SK-N-SH (cell line): Measurements from ENCODE around the gene RMI2. TPM values are rescaled to one million over a fixed set of nuclear protein-coding genes. Genes with fewer than 3 reads are reported as not detected.

Experiments
- CTCF ChIA-PET: fragments of 300-600, 350-600 bp; formaldehyde crosslinking; extraction: SDS; loops from one replicate; lab custom pipeline; 2021; lab: Yijun Ruan, JAX
- POLR2A ChIA-PET: fragments of 350-600 bp; sonication (Branson Sonifier 250); formaldehyde crosslinking; extraction: SDS; loops from one replicate; lab custom pipeline; 2020; ENCODE audit warnings: antibody characterized with exemption, inconsistent platforms; lab: Yijun Ruan, JAX
- DNase-seq: peaks from one replicate; pipeline ENCODE4 v3.0.0; 2012
- H2AFZ ChIP-seq: fragments of 200-600 bp; sonication (generic); 2 replicates; pipeline ENCODE4 v1.8.1; 2016; ENCODE audit warnings: antibody characterized with exemption, mild to moderate bottlenecking, low read depth
- H3F3A ChIP-seq: fragments of 200-600 bp; sonication (generic); replicated peaks from 2 replicates; pipeline ENCODE3; 2016; ENCODE audit warnings: antibody characterized with exemption, mild to moderate bottlenecking; ENCODE audit not compliant: insufficient read depth
- H3K27ac ChIP-seq, 2 experiments: fragments of 200-500 bp in 1 of 2; fragments of 200-600 bp in 1 of 2; sonication (Bioruptor generic) in 1 of 2; sonication (generic), shearing (Covaris generic) in 1 of 2; 2 replicates each; pipeline versions ENCODE4 v1.5.1 to v1.6.1; 2014 to 2016; ENCODE audit warnings: low read depth in 2 of 2, inconsistent platforms in 1 of 2, low read length in 1 of 2, mild to moderate bottlenecking in 1 of 2, mixed read lengths in 1 of 2
- H3K27me3 ChIP-seq: fragments of 200-600 bp; sonication (generic), shearing (Covaris generic); 2 replicates; pipeline ENCODE4 v1.6.1; 2016; ENCODE audit warnings: mixed run types; ENCODE audit not compliant: insufficient read depth
- H3K36me3 ChIP-seq, 2 experiments: fragments of 200-500 bp in 1 of 2; fragments of 200-600 bp in 1 of 2; sonication (Bioruptor generic) in 1 of 2; sonication (generic) in 1 of 2; replicated peaks in 1 of 2; 2 replicates each; pipeline versions ENCODE3 to v1.5.1; 2014 to 2016; ENCODE audit warnings: low read length in 1 of 2, mild to moderate bottlenecking in 1 of 2; ENCODE audit not compliant: insufficient read depth in 2 of 2, control insufficient read depth in 1 of 2
- H3K4me1 ChIP-seq, 2 experiments: fragments of 200-500 bp in 1 of 2; fragments of 200-600 bp in 1 of 2; sonication (Bioruptor generic) in 1 of 2; sonication (generic), shearing (Covaris generic) in 1 of 2; 2 replicates each; pipeline versions ENCODE4 v1.5.1 to v1.6.1; 2014 to 2016; ENCODE audit warnings: low read depth in 1 of 2, low read length in 1 of 2, mixed run types in 1 of 2; ENCODE audit not compliant: insufficient read depth in 2 of 2, control insufficient read depth in 1 of 2
- H3K4me2 ChIP-seq: fragments of 200-600 bp; sonication (generic), shearing (Covaris generic); 2 replicates; pipeline ENCODE4 v1.6.1; 2017; ENCODE audit warnings: mixed run types
- H3K4me3 ChIP-seq, 2 experiments: fragments of 200-500 bp in 1 of 2; fragments of 200-600 bp in 1 of 2; sonication (Bioruptor generic) in 1 of 2; sonication (generic), shearing (Covaris generic) in 1 of 2; 2 replicates each; pipeline versions ENCODE4 v1.5.1 to v1.8.1; 2014 to 2016; ENCODE audit warnings: low read depth in 2 of 2, inconsistent platforms in 1 of 2, low read length in 1 of 2, mild to moderate bottlenecking in 1 of 2, mixed read lengths in 1 of 2, moderate library complexity in 1 of 2
- H3K79me2 ChIP-seq: fragments of 200-600 bp; sonication (generic); 2 replicates; pipeline ENCODE4 v1.8.1; 2017; ENCODE audit warnings: mild to moderate bottlenecking; ENCODE audit not compliant: insufficient read depth
- H3K9ac ChIP-seq: fragments of 200-600 bp; sonication (generic); 2 replicates; pipeline ENCODE4 v1.6.1; 2017; ENCODE audit warnings: mixed run types
- H3K9me2 ChIP-seq: fragments of 200-600 bp; sonication (generic); 2 replicates; pipeline ENCODE4 v1.6.1; 2017; ENCODE audit warnings: mixed run types
- H3K9me3 ChIP-seq: fragments of 200-600 bp; sonication (generic); 2 replicates; pipeline ENCODE4 v1.6.1; 2017; ENCODE audit warnings: mixed run types, mild to moderate bottlenecking, moderate library complexity
- H4K20me1 ChIP-seq: fragments of 200-600 bp; sonication (generic); 2 replicates; pipeline ENCODE4 v1.6.1; 2017; ENCODE audit warnings: mild to moderate bottlenecking, mixed run types; ENCODE audit not compliant: insufficient read depth
- ELF1 ChIP-seq: IDR thresholded peaks from 2 replicates; pipeline ENCODE4 v1.4.0; 2012
- EP300 ChIP-seq, 2 experiments: IDR thresholded peaks; 2 replicates each; pipeline versions ENCODE4 v1.4.0 to v1.6.1; 2012; ENCODE audit warnings: borderline replicate concordance in 1 of 2, low read depth in 1 of 2, low read length in 1 of 2
- EZH2phosphoT487 ChIP-seq: fragments of 200-600 bp; sonication (generic); IDR thresholded peaks from 2 replicates; pipeline ENCODE4 v1.6.1; 2017; ENCODE audit warnings: low read depth, mixed run types, mild to moderate bottlenecking, antibody characterized with exemption, moderate library complexity, borderline replicate concordance
- JUND ChIP-seq: IDR thresholded peaks from 2 replicates; pipeline ENCODE4 v1.4.0; 2012
- MEF2A ChIP-seq: IDR thresholded peaks from 2 replicates; pipeline ENCODE4 v1.4.0; 2012; ENCODE audit warnings: low read depth, borderline replicate concordance
- RFX5 ChIP-seq: IDR thresholded peaks from 2 replicates; pipeline ENCODE4 v1.6.1; 2012; ENCODE audit warnings: mild to moderate bottlenecking, improper control_type of control experiment, low read length
- SMC3 ChIP-seq: IDR thresholded peaks from 2 replicates; pipeline ENCODE4 v1.6.1; 2012; ENCODE audit warnings: low read depth, low read length, improper control_type of control experiment
- ZBTB33 ChIP-seq: IDR thresholded peaks from 2 replicates; pipeline ENCODE4 v1.4.0; 2012; ENCODE audit warnings: low read depth, borderline replicate concordance
- WGBS: methylation state at CpG from one replicate; pipeline ENCODE4 v1.1.6; 2017; ENCODE audit warnings: low lambda C conversion rate; 5-methylcytosine and 5-hydroxymethylcytosine counted together
- polyA plus RNA-seq, 3 experiments: library from polyadenylated mRNA; depleted of rRNA; stranded (reverse); fragments of >200 nt; gene quantifications; 2 replicates each; pipeline ENCODE4 v1.2.3, GENCODE V29; 2012
- TF ChIP-seq, protein P1 (sequence below): IDR thresholded peaks from 2 replicates; pipeline ENCODE4 v1.6.1; 2012; ENCODE audit warnings: mild to moderate bottlenecking, low read depth, low read length, moderate library complexity

RMI2 gene
- polyA plus RNA-seq, 1 of the 3 experiments (the other 2 are of a cell fraction) = 8.5 TPM

- TF ChIP-seq ZBTB33 (no peak), RFX5 (no peak), JUND (peak; percentile 35), SMC3 (no peak)
- TF ChIP-seq, protein P1, sequence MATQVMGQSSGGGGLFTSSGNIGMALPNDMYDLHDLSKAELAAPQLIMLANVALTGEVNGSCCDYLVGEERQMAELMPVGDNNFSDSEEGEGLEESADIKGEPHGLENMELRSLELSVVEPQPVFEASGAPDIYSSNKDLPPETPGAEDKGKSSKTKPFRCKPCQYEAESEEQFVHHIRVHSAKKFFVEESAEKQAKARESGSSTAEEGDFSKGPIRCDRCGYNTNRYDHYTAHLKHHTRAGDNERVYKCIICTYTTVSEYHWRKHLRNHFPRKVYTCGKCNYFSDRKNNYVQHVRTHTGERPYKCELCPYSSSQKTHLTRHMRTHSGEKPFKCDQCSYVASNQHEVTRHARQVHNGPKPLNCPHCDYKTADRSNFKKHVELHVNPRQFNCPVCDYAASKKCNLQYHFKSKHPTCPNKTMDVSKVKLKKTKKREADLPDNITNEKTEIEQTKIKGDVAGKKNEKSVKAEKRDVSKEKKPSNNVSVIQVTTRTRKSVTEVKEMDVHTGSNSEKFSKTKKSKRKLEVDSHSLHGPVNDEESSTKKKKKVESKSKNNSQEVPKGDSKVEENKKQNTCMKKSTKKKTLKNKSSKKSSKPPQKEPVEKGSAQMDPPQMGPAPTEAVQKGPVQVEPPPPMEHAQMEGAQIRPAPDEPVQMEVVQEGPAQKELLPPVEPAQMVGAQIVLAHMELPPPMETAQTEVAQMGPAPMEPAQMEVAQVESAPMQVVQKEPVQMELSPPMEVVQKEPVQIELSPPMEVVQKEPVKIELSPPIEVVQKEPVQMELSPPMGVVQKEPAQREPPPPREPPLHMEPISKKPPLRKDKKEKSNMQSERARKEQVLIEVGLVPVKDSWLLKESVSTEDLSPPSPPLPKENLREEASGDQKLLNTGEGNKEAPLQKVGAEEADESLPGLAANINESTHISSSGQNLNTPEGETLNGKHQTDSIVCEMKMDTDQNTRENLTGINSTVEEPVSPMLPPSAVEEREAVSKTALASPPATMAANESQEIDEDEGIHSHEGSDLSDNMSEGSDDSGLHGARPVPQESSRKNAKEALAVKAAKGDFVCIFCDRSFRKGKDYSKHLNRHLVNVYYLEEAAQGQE = no peak
These were observed 5.7 kb downstream of the RMI2 start (continued) for GRCh38 chr16:11350921-11351335.

GRCh38 chr16:11353158-11353557 is 7.9 kb downstream of the RMI2 start:
- no peak for DNase-seq
- TF ChIP-seq ELF1 (no peak), EZH2phosphoT487 (no peak), EP300 (IDR thresholded peaks at IDR 0.05; ENCODE audit: borderline replicate concordance in 1 of 2, low read depth in 1 of 2, low read length in 1 of 2) (no peak), MEF2A (no peak), JUND (no peak)
- TF ChIP-seq, protein P1 = no peak
- no peaks in the 10 kb centered on the region for H3K9me2 ChIP-seq
- H3K27ac ChIP-seq = no peak overlapping the region
- H3K4me3 ChIP-seq = no peak overlapping the region
- H4K20me1 ChIP-seq = no peaks in the 10 kb centered on the region
- peaks cover 32% of the 10 kb centered on the region for H3F3A ChIP-seq
- no peaks in the 10 kb centered on the region for H3K36me3 ChIP-seq
- H3K27me3 ChIP-seq = no peaks in the 10 kb centered on the region
- peaks cover 16 to 26% of the 10 kb centered on the region in 2 experiments for H3K4me1 ChIP-seq
- no peaks in the 10 kb centered on the region for H3K9me3 ChIP-seq
- H2AFZ ChIP-seq = no peak overlapping the region
- POLR2A ChIA-PET = no interaction called here
- WGBS = 70% methylated on average over 4 of the region's 4 CpGs
- H3K79me2 ChIP-seq = peaks cover 28% of the 10 kb centered on the region
- no peak overlapping the region for H3K4me2 ChIP-seq
- CTCF ChIA-PET = interaction anchor here (0.8 to 2.7 kb wide), 3 partner anchors 95 to 382 kb away, joined by 3 to 6 read pairs (median 4); partner anchors contain the start of gene SOCS1
- no peak overlapping the region for H3K9ac ChIP-seq
